Right hindlimb (tissue), 1 donor: ENCODE results near the gene GATA2.

Source experiments
- DNase-seq: peaks from one replicate; pipeline ENCODE4 v3.0.0-alpha.2; 2018

GATA2 gene

GRCh38 chr3:128501431-128501830, 8.4 kb upstream of the GATA2 start:
- no peak for DNase-seq

DNA sequence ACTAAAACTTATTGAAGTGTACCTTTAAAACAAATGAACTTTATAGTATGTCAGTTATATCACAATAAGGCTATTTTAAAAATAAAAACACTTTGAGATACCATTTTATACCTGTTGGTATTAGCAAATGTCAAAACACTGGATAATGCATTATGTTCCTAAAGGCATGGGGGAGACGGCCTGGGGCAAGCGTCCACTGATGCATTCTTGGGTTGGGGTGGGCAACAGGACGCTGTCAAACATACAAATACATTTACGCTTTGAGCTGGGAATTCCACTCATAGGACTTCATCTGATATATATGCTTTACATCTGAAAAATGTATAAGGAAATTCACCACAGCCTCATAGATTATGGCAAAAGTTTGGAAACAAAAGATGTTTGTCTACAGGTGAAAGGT, 7.6 kb upstream of the GATA2 start:
- no peak for DNase-seq

- DNase-seq, result no peak
These were observed 6.8 kb upstream of the GATA2 start for GRCh38 chr3:128499724-128500275.

DNA sequence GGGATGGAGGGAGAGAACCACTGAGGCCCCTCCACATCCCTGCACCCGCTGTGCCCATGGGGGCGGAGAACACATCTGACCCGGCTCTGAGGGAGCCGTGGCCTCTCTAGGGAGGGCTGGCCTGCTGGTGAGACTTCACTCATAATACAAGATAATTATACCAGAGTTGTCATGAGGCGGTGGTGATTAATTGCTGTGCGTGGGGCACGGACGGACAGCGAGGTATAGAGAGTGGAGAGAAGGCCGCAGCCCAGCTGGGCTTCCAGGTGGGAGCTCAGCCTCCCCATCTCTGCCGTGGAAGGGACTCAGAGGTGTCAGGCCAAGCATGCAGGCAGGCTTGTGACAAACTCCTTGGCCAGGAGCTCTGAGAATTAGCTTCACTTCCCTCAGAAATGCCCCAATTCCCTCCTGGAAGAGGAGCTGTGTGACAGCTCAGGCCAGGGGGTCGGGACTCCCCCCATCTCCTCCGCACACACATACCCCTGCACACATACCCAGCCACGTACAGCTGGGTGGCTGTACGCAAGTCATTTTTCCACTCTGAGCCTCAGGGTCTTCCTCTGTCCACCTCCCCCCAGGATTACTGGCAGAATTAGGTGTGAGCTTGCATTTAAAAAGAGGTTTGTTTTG, 6.0 kb upstream of the GATA2 start:
- no peak for DNase-seq

DNA sequence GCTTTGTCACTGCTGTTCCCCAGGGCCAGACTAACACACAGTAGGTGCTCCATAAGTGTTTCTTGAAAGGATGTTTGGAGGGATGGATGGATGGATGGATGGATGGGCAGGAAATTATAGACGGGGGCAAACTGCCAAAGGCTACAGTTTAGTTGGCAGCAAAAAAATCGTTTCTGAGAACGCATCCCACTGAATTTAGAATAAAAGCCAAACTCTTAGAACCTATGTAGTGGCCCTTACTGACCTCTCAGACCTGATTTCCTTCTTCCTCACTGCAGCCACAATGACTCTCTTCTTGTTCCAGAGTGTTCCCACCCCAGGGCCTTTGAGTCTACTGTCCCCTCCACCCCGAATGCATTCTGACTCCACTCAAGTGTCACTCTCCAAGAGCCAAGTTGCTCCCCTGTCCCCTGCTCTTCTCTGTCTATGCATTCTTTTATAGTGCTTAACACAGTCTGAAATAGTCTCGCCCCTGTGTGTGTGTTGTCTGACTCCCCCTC, 5.2 kb upstream of the GATA2 start:
- no peak for DNase-seq

GRCh38 chr3:128497305-128498126, 4.5 kb upstream of the GATA2 start:
- peak; percentile 74 for DNase-seq

DNA sequence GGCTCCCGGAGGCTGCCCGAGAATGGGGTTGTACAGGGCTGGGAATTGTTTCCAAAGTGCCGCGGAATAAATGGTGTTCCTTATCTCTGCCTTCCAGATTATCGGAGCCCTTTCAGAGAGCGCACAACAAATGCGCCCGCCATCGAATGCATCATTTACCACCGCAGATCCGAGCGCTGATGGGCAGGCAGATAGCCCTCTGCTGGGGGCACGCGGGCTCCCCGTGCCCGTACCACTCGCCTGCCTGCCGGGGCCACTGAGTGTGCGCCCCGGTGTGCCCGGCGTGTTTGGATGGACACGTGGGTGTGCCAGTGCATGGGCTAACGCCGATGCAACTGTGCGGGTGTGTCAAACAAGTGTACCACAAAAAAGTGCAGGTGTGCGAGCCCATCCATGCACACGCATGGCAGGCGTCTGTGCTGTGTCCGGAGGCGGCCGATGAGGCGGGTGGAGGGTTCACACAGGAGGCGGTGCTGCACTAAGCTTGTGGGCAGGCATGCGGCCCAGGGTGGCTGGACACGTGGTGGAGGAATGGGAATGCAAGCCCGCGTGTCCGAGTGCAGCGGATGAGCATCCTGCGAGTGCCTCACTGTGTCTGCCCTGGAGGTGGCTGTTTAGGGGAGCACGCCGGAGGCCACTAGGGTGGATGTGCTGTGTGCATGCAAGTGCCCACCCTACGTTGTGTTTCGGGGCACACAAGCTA, 3.8 kb upstream of the GATA2 start:
- peak; percentile 49 for DNase-seq

DNA sequence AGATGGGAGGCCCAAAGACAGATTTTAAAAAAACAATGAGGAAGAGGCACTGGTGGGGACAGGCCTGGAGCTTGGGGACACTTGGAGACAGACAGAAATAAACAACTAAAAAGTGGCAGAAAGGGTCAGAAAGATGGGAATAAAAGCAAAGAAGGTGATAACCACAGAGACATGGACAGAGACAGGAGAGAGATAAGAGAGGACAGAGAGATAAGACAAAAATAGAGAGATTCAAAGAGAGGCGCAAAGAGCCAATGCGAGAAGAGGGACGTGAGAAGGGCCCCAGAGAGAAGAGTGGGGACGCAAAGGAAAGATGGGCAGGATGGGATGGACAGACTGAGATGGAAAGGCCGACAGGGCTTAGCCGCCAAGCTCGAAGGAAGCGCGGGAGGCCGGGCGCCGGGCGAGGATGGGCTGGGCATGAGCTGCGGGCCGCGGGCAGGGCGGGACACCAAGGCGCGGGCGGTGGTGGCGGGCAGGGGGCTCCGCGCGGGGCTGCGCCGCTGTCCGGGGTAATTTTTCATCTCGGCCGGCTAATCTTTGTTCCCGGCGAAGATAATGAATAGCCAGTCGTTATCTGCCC, 3.1 kb upstream of the GATA2 start:
- DNase-seq, result no peak

GRCh38 chr3:128495435-128495970, 2.5 kb upstream of the GATA2 start:
- no peak for DNase-seq

DNA sequence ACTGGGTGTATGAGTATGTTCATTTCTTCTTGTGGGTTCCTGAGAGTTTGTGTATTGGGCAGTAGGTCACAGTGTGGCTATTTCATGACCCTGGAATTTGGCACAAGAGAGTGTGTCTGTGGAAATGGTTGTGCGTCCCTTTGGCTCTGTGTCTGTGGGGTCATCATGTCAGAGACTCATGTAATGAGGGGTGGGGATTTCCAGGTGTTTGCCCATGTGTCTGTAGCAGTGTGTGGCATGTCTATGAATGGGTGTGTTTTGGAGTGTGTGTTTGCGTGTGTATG, 1.3 kb upstream of the GATA2 start:
- no peak for DNase-seq

- DNase-seq, result no peak
These were observed 767 bp upstream of the GATA2 start for GRCh38 chr3:128493570-128494366.

GRCh38 chr3:128491941-128492670, 895 bp downstream of the GATA2 start:
- peak; percentile 50 for DNase-seq

DNA sequence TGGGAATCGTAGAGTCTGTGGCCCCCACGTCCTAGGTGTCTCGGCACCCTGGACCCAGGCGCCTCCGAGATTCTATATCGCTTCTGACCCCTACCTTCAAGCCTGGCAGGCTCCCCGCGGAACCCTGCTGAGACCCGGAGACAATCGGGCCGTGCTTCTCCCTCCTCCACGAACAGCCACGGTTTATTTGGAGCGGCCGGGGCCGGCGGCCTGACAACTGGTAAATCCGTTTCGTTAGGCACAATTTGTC, 1.4 kb downstream of the GATA2 start:
- no peak for DNase-seq

GRCh38 chr3:128490915-128491690, 1.9 kb downstream of the GATA2 start:
- DNase-seq, result peak; percentile 22

GRCh38 chr3:128490650-128490914, 2.4 kb downstream of the GATA2 start:
- no peak for DNase-seq

DNA sequence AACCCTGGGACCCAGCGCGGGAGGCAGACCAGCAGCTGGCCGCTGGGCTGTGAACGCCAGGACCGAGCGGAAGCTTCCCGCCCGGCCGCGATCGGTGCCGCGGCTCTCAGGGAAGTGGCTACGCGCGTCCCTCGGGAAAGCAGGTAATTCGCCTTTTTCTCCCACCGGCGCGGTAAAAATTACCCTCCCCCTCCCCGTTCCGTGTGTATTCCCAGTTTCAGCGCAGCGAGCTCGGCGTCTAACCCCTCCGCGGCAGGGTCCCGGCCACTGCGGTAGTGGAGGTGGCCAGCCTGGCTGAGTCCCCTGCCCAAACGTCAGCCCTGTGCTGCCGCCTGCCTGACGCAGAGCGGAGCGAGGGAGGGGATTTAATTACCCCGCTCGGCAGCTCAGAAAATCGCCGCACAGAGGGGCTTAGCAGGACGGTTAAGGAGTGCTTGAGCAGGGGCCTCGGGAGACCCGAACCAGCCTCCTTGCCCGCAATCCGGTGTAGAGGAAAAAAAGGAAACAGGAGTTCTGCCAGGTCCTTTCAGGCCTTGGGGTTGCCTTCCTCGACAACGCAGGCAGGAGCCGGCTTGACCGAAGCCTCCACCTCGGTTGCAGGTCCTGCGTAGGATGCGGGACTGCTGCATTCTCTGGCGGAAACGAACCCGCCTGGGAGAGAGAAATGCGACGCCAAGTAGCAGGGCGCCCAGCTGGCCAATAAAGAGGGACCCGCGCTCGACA, 2.9 kb downstream of the GATA2 start:
- DNase-seq, result peak; percentile 49

DNA sequence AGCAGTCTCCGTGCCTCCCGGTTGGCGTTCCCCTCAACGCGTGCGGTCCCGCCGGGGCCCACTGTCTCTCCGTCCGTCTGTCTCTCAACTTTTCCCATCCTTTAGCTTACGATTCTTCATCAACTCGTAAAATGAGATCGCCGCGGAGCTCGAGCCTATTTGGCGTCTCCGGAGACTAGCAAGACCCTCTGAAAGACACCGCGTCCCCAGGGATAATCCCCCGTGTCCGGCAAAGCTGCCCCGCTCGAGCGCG, 3.4 kb downstream of the GATA2 start:
- peak; percentile 36 for DNase-seq

- DNase-seq, result peak; percentile 58
These were observed 3.9 kb downstream of the GATA2 start for GRCh38 chr3:128488991-128489673.

GRCh38 chr3:128488636-128488990, 4.4 kb downstream of the GATA2 start:
- no peak for DNase-seq
